Tibial nerve (tissue), 4 donors: ENCODE measurements around the gene CUL1. TPM values are rescaled to one million over a fixed set of nuclear protein-coding genes. Genes with fewer than 3 reads are reported as not detected.

Source experiments
- DNase-seq, 2 donors: peaks; one replicate each; pipeline ENCODE4 v3.0.0-alpha.2; 2019; ENCODE audit warnings: low spot score in 2 of 2
- H3K27ac ChIP-seq, 4 donors: fragments of 200-600 bp; sonication (generic) in 3 of 4; one replicate each; pipeline ENCODE4 v1.5.1; 2017 to 2019; ENCODE audit warnings: mild to moderate bottlenecking in 1 of 4
- H3K27me3 ChIP-seq, 2 donors: fragments of 200-600 bp; sonication (generic) in 1 of 2; one replicate each; pipeline versions ENCODE4 v1.5.1 to v1.6.0; 2017 to 2019
- H3K36me3 ChIP-seq, 3 donors: fragments of 200-600 bp; sonication (generic); one replicate each; pipeline ENCODE4 v1.5.1; 2018 to 2019
- H3K4me1 ChIP-seq, 4 donors: fragments of 200-600 bp; sonication (generic) in 3 of 4; one replicate each; pipeline ENCODE4 v1.5.1; 2017 to 2019
- H3K4me3 ChIP-seq, 4 donors: fragments of 200-600 bp; sonication (generic) in 3 of 4; one replicate each; pipeline ENCODE4 v1.5.1; 2017 to 2019; ENCODE audit warnings: mild to moderate bottlenecking in 1 of 4, moderate library complexity in 1 of 4
- H3K9me3 ChIP-seq, 4 donors: fragments of 200-600 bp; sonication (generic) in 3 of 4; one replicate each; pipeline ENCODE4 v1.5.1; 2017 to 2019
- EP300 ChIP-seq, 2 donors: sonication (generic); formaldehyde crosslinking; IDR thresholded peaks; one replicate each; pipeline ENCODE4 v1.6.1; 2017; ENCODE audit warnings: antibody characterized with exemption in 2 of 2, mild to moderate bottlenecking in 1 of 2
- POLR2A ChIP-seq, 2 donors: fragments of 450-650 bp; IDR thresholded peaks; one replicate each; pipeline ENCODE4 v1.6.1; 2017; ENCODE audit warnings: antibody characterized with exemption in 2 of 2, mild to moderate bottlenecking in 2 of 2, moderate library complexity in 2 of 2
- WGBS, 2 donors: methylation state at CpG; one replicate each; pipeline ENCODE4 v1.1.5; 2018; 5-methylcytosine and 5-hydroxymethylcytosine counted together
- small RNA-seq: library from RNA; depleted of rRNA; stranded (forward); fragments of <200 nt; gene quantifications from one replicate; pipeline ENCODE3, GENCODE V24; 2016
- total RNA-seq, 4 donors: library from RNA; depleted of rRNA; stranded (reverse); fragments of >200 nt; gene quantifications; one replicate each; pipeline ENCODE4 v1.1.0, GENCODE V29; 2016
- TF ChIP-seq, protein P1 (sequence below), 5 experiments: fragments of 200-600 bp in 3 of 5; fragments of 450-650 bp in 2 of 5; sonication (generic) in 3 of 5; IDR thresholded peaks; one replicate each; pipeline ENCODE4 v1.5.1; 2016 to 2019; ENCODE audit warnings: antibody characterized with exemption in 5 of 5, mild to moderate bottlenecking in 3 of 5, moderate library complexity in 2 of 5

CUL1 gene
- total RNA-seq, 4 donors from 2014 or later = 37.1 to 45.9 (median 41.8) TPM

DNA sequence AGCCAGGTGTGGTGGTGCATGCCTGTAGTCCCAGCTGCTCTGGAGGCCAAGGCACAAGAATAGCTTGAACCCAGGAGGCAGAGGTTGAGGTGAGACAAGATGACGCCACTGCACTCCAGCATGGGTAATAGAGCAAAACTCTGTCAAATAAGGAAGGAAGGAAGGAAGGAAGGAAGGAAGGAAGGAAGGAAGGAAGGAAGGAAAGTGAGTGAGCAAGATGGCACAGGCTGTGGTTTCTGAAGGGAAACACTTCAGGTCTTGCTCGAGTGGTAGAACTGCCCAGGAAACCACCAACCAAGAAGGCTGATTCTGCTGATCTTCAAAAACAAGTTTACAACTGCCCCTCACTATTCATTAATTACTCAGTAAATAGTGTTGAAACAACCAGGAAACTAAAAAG, 140.2 kb downstream of the CUL1 start:
- no peak overlapping the region for H3K27ac ChIP-seq
- H3K4me1 ChIP-seq = no peaks in the 10 kb centered on the region
- no peak for DNase-seq
- H3K36me3 ChIP-seq = no peaks in the 10 kb centered on the region
- TF ChIP-seq EP300 (IDR thresholded peaks at IDR 0.05) (no peak), POLR2A (IDR thresholded peaks at IDR 0.05) (no peak)
- TF ChIP-seq, protein P1, sequence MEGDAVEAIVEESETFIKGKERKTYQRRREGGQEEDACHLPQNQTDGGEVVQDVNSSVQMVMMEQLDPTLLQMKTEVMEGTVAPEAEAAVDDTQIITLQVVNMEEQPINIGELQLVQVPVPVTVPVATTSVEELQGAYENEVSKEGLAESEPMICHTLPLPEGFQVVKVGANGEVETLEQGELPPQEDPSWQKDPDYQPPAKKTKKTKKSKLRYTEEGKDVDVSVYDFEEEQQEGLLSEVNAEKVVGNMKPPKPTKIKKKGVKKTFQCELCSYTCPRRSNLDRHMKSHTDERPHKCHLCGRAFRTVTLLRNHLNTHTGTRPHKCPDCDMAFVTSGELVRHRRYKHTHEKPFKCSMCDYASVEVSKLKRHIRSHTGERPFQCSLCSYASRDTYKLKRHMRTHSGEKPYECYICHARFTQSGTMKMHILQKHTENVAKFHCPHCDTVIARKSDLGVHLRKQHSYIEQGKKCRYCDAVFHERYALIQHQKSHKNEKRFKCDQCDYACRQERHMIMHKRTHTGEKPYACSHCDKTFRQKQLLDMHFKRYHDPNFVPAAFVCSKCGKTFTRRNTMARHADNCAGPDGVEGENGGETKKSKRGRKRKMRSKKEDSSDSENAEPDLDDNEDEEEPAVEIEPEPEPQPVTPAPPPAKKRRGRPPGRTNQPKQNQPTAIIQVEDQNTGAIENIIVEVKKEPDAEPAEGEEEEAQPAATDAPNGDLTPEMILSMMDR (IDR thresholded peaks at IDR 0.05) = no peak
- H3K4me3 ChIP-seq = no peak overlapping the region
- WGBS, 2 donors = 82 to 86% methylated on average over 2 of the region's 2 CpGs
- no peaks in the 10 kb centered on the region for H3K9me3 ChIP-seq
- no peaks in the 10 kb centered on the region for H3K27me3 ChIP-seq

DNA sequence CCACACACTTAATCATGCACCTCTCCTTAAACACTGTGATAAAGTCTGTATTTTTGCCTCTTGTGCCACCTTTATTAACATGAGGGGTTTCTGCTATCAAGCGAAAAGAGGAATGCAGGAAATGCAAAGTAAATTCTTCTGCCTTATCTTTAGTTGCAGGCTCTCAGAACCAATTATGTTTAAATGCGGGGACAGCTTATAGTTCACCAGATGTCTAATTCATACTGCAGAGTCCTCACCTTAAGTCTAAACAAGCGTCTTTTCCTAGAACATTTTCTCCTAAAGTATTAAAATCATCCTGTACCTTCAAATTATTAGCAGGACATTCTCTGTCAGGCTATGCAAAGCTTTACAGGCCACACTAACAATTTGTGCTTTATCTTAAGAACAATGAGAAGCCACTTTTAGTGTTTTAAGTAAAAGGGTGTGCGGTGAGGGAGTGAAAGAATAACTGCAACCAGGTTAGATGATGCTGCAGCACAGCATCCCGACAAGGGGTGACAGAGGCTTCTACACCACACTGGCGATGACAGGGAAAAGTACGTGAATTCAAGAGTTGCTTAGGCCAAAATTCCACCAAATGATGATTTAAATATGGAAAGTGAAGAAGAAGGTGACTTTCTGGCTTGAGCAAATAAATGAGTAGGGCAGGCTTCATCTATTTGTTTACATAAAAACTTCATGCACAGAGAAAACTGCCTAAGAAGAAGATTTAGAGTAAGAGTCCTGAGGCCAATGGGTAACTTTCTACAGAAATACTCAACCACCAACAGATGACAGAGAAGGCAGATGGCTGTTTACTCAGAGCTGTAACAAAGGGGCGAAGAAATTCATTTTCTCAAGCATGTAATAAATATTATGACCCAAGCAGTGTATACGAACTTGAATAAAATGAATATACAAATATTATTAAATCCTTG, 149.4 kb downstream of the CUL1 start:
- H3K27ac ChIP-seq = no peak overlapping the region
- TF ChIP-seq, protein P1 (IDR thresholded peaks at IDR 0.05) = no peak
- TF ChIP-seq EP300 (IDR thresholded peaks at IDR 0.05) (no peak), POLR2A (IDR thresholded peaks at IDR 0.05) (no peak)
- H3K27me3 ChIP-seq = no peaks in the 10 kb centered on the region
- no peaks in the 10 kb centered on the region for H3K4me1 ChIP-seq
- WGBS, 2 donors = 81 to 86% methylated on average over 9 of the region's 9 CpGs
- no peaks in the 10 kb centered on the region for H3K36me3 ChIP-seq
- H3K9me3 ChIP-seq = no peaks in the 10 kb centered on the region
- H3K4me3 ChIP-seq = no peak overlapping the region
- no peak for DNase-seq

- H3K9me3 ChIP-seq = no peaks in the 10 kb centered on the region
These were observed 150.8 kb downstream of the CUL1 start for GRCh38 chr7:148849393-148850098.

GRCh38 chr7:148850564-148850963, 151.9 kb downstream of the CUL1 start:
- no peak for DNase-seq
- 97 to 98% methylated on average over 5 of the region's 5 CpGs for WGBS, 2 donors
- Histone ChIP-seq H3K27me3 (no peaks in the 10 kb centered on the region), H3K4me1 (no peaks in the 10 kb centered on the region), H3K27ac (no peak overlapping the region), H3K4me3 (no peak overlapping the region), H3K36me3 (no peaks in the 10 kb centered on the region), H3K9me3 (no peaks in the 10 kb centered on the region)
- TF ChIP-seq, protein P1 (IDR thresholded peaks at IDR 0.05) = no peak
- TF ChIP-seq POLR2A (IDR thresholded peaks at IDR 0.05) (no peak), EP300 (IDR thresholded peaks at IDR 0.05) (no peak)

More at GRCh38 chr7:148849393-148850098, 150.8 kb downstream of the CUL1 start:
- Histone ChIP-seq H3K36me3 (no peaks in the 10 kb centered on the region), H3K4me1 (no peaks in the 10 kb centered on the region), H3K27me3 (no peaks in the 10 kb centered on the region), H3K4me3 (no peak overlapping the region), H3K27ac (no peak overlapping the region)
- TF ChIP-seq EP300 (IDR thresholded peaks at IDR 0.05) = no peak
- TF ChIP-seq POLR2A (IDR thresholded peaks at IDR 0.05) = no peak
- TF ChIP-seq, protein P1 (IDR thresholded peaks at IDR 0.05) = no peak
- no peak for DNase-seq
- 81 to 84% methylated on average over 7 of the region's 7 CpGs for WGBS, 2 donors

Small RNA genes lying within 50 kb of the gene (small RNA-seq; reads per million reads assigned to genes)
- not detected for gene RNU7-20P

Other genes starting within 250 kb of the CUL1 start
- gene C7orf33, start 108.1 kb upstream of the CUL1 start, total RNA-seq = not detected
- 1 to 10 TPM; 1.5 to 7.5 (median 3.3) TPM for gene EZH2, start 185.4 kb downstream of the CUL1 start, total RNA-seq